WI38 (cell line): ENCODE data around the gene C19orf47.
A peak's percentile ranks its signal among the peaks of the same experiment; 100 is the strongest.

Source experiments
- H3K4me3 ChIP-seq: 2 replicates; pipeline ENCODE4 v1.5.1; 2011; ENCODE audit warnings: low read depth, mild to moderate bottlenecking, control low read depth, low read length
- CTCF ChIP-seq: IDR thresholded peaks from 2 replicates; pipeline ENCODE4 v1.5.1; 2012; ENCODE audit warnings: low read depth, mild to moderate bottlenecking, control low read depth, low read length

C19orf47 gene

GRCh38 chr19:40360020-40360707 is 12.0 kb upstream of the C19orf47 start:
- no peak overlapping the region for H3K4me3 ChIP-seq
- no peak for TF ChIP-seq CTCF

DNA sequence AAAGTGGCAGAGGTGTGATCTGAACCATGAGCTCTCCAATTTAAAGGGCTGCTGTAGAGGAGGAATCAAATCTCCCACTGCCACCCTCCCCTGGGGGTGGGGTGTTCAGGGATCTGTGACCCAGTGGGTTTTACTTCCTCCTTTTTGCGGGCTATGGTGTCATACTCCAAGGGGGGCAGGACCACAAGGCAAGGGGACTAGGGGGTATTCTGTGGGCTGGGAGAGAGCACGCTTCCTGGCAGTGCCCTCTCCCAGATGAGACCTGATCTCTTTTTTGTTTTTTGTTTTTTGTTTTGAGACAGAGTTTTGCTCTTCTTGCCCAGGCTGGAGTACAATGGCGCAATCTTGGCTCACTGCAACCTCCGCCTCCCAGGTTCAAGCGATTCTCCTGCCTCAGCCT is 10.6 kb upstream of the C19orf47 start:
- no peak for TF ChIP-seq CTCF
- no peak overlapping the region for H3K4me3 ChIP-seq

- H3K4me3 ChIP-seq, result no peak overlapping the region
- TF ChIP-seq CTCF, result no peak
Measured at GRCh38 chr19:40357640-40358039, 9.4 kb upstream of the C19orf47 start.

GRCh38 chr19:40356681-40357595 is 8.7 kb upstream of the C19orf47 start:
- TF ChIP-seq CTCF, result no peak
- no peak overlapping the region for H3K4me3 ChIP-seq

GRCh38 chr19:40355975-40356680 is 7.9 kb upstream of the C19orf47 start:
- no peak overlapping the region for H3K4me3 ChIP-seq
- no peak for TF ChIP-seq CTCF

- peak overlapping the region; percentile 88 for H3K4me3 ChIP-seq
- TF ChIP-seq CTCF, result no peak
Measured at GRCh38 chr19:40348961-40349507, 837 bp upstream of the C19orf47 start.
